Erythroblast (primary cell): ENCODE measurements around the gene DIAPH3.

Experiments
- DNase-seq, 2 experiments: peaks; one replicate each; lab custom pipeline; 2025; lab: John Stamatoyannopoulos, UW
- GATA1 ChIP-seq: IDR thresholded peaks from 2 replicates; pipeline ENCODE4 v1.6.1; 2011; ENCODE audit warnings: low read depth, mild to moderate bottlenecking, control low read depth, low read length, moderate library complexity
- POLR2A ChIP-seq: IDR thresholded peaks from 2 replicates; pipeline ENCODE4 v1.6.1; 2011; ENCODE audit warnings: mild to moderate bottlenecking, low read length

DIAPH3 gene

DNA sequence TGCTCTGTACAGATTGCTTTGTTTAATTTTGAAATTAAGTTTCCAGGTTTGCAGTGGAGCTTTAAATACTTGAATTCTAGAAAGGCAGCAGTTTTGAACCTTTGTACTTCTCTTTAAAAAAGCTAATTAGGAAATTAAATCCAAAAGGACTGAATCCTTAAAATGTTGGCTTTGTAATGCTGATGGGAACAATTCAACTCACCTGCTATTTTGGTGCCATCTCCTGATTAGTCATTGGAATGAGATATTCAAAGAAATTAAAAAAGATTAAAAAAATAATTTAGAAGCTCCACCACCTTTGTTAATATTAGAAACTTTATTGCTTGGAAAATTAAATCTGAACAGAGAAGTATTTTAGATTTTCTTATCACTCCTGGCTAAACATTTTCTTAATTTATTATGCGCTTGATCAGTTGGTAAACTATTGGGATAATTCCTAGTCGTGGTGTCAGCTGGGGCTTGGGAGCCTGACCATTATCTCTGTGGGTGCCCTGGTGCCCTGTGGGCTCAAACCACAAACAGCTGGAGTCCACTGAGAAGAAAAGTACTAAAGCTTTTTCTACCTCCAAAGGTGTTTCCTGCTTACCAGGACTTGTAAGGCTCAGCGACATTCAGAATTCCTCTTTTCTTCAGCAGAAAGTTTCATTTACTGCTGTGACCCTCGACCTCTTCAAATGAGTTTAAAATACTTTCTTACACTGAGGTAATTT is 540.4 kb downstream of the DIAPH3 start:
- DNase-seq, result no peak
- TF ChIP-seq POLR2A, result no peak
- no peak for TF ChIP-seq GATA1

GRCh38 chr13:59621773-59622172 is 542.0 kb downstream of the DIAPH3 start:
- no peak for DNase-seq
- TF ChIP-seq POLR2A (no peak), GATA1 (no peak)
